Loucy (cell line): ENCODE data around the gene ST7L.

Experiments
- H2AFZ ChIP-seq: fragments of 200-600 bp; sonication (generic); 2 replicates; pipeline ENCODE4 v1.6.0; 2016; ENCODE audit warnings: antibody characterized with exemption, mild to moderate bottlenecking, low read length, moderate library complexity
- H3F3A ChIP-seq: fragments of 200-600 bp; 2 replicates; pipeline ENCODE4 v1.6.0; 2016; ENCODE audit warnings: antibody characterized with exemption, low read depth, mild to moderate bottlenecking
- H3K27me3 ChIP-seq: fragments of 200-600 bp; sonication (generic); 2 replicates; pipeline ENCODE4 v1.6.1; 2014; ENCODE audit warnings: low read length, mild to moderate bottlenecking; ENCODE audit not compliant: insufficient read depth, poor library complexity, severe bottlenecking
- H3K36me3 ChIP-seq: fragments of 200-600 bp; sonication (generic); 2 replicates; pipeline ENCODE4 v1.6.1; 2016; ENCODE audit warnings: low read length; ENCODE audit not compliant: insufficient read depth
- H3K4me1 ChIP-seq: fragments of 200-600 bp; sonication (generic); 2 replicates; pipeline ENCODE4 v1.5.1; 2014; ENCODE audit warnings: low read length, mild to moderate bottlenecking; ENCODE audit not compliant: insufficient read depth, poor library complexity, severe bottlenecking
- H3K4me2 ChIP-seq: fragments of 200-600 bp; sonication (generic); 2 replicates; pipeline ENCODE4 v1.6.0; 2014; ENCODE audit warnings: antibody characterized with exemption, low read length, low read depth, mild to moderate bottlenecking; ENCODE audit not compliant: poor library complexity, severe bottlenecking
- H3K4me3 ChIP-seq: fragments of 200-600 bp; sonication (generic); 2 replicates; pipeline ENCODE4 v1.5.1; 2014; ENCODE audit warnings: low read length, mild to moderate bottlenecking, mixed read lengths; ENCODE audit not compliant: poor library complexity, severe bottlenecking
- H3K79me2 ChIP-seq: fragments of 200-600 bp; sonication (generic); 2 replicates; pipeline ENCODE4 v1.6.1; 2014; ENCODE audit warnings: low read length; ENCODE audit not compliant: insufficient read depth
- H3K9ac ChIP-seq: fragments of 200-600 bp; sonication (generic); 2 replicates; pipeline ENCODE4 v1.6.0; 2014; ENCODE audit warnings: mild to moderate bottlenecking, low read depth, low read length, moderate library complexity; ENCODE audit not compliant: poor library complexity, severe bottlenecking
- H3K9me2 ChIP-seq: fragments of 200-600 bp; sonication (generic); replicated peaks from 2 replicates; pipeline ENCODE4 v1.6.1; 2016; ENCODE audit warnings: low read depth, low read length, mixed read lengths
- H3K9me3 ChIP-seq: fragments of 200-600 bp; sonication (generic); 2 replicates; pipeline ENCODE4 v1.6.1; 2014; ENCODE audit warnings: mild to moderate bottlenecking, antibody characterized with exemption, low read length, low read depth; ENCODE audit not compliant: insufficient read depth
- H4K20me1 ChIP-seq: fragments of 200-600 bp; sonication (generic); 2 replicates; pipeline ENCODE4 v1.6.0; 2014; ENCODE audit warnings: antibody characterized with exemption, low read length, mild to moderate bottlenecking; ENCODE audit not compliant: insufficient read depth, poor library complexity, severe bottlenecking
- EZH2phosphoT487 ChIP-seq: fragments of 200-600 bp; IDR thresholded peaks from 2 replicates; pipeline ENCODE4 v1.6.1; 2018; ENCODE audit warnings: antibody characterized with exemption, mild to moderate bottlenecking, moderate library complexity, borderline replicate concordance
- TF ChIP-seq, protein P1 (sequence below): fragments of 200-600 bp; sonication (generic); conservative IDR thresholded peaks from 2 replicates; pipeline ENCODE4 v1.5.1; 2014; ENCODE audit warnings: mild to moderate bottlenecking, antibody characterized with exemption, low read length

ST7L gene

DNA sequence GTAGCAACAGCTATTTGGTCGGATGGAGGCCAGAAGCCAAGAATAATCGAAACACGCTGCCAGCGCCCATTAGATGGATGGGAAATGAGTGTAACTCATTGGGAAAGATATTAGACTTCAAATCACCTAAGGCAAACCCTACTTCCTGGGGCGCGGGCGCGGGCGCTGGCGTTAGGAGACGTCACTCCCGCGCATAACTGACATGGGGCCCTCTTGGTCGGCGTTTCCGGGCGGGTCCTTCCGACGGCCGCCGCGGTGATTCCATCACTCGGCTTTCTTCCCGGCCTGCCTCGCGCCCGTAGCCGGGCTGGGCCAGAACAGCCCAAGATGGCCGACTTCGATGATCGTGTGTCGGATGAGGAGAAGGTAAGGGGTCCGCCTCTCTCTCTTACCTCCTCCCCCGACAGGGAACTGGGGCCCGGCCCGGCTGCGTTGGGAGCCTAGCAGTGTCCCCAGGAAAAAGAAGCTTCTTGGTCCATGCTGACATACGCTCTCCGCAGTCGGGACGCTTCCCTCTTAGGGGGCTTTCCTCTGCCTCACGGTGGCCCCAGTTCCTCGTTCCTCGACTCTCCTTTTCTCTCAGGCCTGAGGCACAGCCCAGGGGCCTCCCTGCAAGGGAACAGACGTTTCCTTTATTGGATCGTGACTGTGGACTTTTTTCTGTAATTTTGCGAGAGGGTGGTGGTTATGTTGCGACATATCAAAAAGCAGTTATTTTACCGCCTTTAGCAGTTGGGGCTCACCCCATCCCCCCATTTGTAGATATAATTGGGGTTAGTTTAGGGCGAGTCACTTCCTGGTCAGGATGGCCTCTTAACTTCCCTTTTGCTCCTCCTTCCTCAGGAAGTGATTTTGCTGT, 806 bp upstream of the ST7L start, which contains the start of gene CAPZA1:
CAPZA1 (plus strand) TSS at position 315 of the 859 bp plus-strand sequence; CDS start at position 328, 13 bp downstream.
- TF ChIP-seq, protein P1, sequence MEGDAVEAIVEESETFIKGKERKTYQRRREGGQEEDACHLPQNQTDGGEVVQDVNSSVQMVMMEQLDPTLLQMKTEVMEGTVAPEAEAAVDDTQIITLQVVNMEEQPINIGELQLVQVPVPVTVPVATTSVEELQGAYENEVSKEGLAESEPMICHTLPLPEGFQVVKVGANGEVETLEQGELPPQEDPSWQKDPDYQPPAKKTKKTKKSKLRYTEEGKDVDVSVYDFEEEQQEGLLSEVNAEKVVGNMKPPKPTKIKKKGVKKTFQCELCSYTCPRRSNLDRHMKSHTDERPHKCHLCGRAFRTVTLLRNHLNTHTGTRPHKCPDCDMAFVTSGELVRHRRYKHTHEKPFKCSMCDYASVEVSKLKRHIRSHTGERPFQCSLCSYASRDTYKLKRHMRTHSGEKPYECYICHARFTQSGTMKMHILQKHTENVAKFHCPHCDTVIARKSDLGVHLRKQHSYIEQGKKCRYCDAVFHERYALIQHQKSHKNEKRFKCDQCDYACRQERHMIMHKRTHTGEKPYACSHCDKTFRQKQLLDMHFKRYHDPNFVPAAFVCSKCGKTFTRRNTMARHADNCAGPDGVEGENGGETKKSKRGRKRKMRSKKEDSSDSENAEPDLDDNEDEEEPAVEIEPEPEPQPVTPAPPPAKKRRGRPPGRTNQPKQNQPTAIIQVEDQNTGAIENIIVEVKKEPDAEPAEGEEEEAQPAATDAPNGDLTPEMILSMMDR, result no peak
- TF ChIP-seq EZH2phosphoT487, result no peak
- Histone ChIP-seq H3K79me2 (peaks cover 90% of the 10 kb centered on the region), H3K4me3 (peak within 1 kb of the TSS; percentile 99), H3K9me3 (no peaks in the 10 kb centered on the region), H2AFZ (peak within 1 kb of the TSS; percentile 69), H3K4me1 (peaks cover 26% of the 10 kb centered on the region), H3K9me2 (no peaks in the 10 kb centered on the region), H3K27me3 (peaks cover 8% of the 10 kb centered on the region), H3K9ac (peak within 1 kb of the TSS; percentile 100), H4K20me1 (peaks cover 35% of the 10 kb centered on the region), H3K4me2 (peak within 1 kb of the TSS; percentile 99), H3F3A (no peaks in the 10 kb centered on the region), H3K36me3 (no peaks in the 10 kb centered on the region)

DNA sequence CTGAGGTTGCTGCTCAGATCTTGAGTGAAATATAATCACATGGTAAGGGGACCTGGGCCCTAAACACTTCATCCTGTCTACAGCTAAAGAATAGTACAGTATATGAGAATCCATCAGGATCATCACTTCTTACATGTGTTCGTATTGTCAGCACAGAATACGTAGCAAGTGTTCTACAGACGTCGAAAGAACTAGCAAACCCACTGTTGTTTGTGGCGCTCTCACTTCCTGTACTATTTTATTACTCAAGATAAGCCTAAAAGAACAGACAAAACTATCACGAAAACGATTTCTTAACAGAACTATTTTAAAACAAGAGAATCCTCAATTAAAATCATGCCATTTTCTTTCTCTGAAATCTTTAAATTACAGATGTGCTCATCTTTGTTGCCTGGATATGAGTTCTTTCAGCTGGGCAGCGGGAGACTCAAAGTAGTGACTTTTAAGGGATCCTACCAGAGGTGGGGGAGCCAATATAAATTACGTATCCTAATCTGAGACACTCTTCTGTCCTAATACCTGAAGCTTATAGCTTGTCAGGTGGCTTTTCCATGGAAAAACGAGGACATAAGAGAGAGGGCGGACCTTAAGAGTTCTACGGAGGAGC, 724 bp downstream of the ST7L start:
- H3K4me2 ChIP-seq, result peak overlapping the region; percentile 99
- H3K4me3 ChIP-seq, result peak overlapping the region; percentile 99
- peaks cover 74% of the 10 kb centered on the region for H3K79me2 ChIP-seq
- no peaks in the 10 kb centered on the region for H3F3A ChIP-seq
- H3K9me3 ChIP-seq, result no peaks in the 10 kb centered on the region
- H3K9me2 ChIP-seq, result no peaks in the 10 kb centered on the region
- no peaks in the 10 kb centered on the region for H3K36me3 ChIP-seq
- peak overlapping the region; percentile 69 for H2AFZ ChIP-seq
- H3K27me3 ChIP-seq, result peaks cover 8% of the 10 kb centered on the region
- H3K9ac ChIP-seq, result peak overlapping the region; percentile 100
- peaks cover 31% of the 10 kb centered on the region for H4K20me1 ChIP-seq
- TF ChIP-seq EZH2phosphoT487, result no peak
- TF ChIP-seq, protein P1, result no peak
- peaks cover 29% of the 10 kb centered on the region for H3K4me1 ChIP-seq

DNA sequence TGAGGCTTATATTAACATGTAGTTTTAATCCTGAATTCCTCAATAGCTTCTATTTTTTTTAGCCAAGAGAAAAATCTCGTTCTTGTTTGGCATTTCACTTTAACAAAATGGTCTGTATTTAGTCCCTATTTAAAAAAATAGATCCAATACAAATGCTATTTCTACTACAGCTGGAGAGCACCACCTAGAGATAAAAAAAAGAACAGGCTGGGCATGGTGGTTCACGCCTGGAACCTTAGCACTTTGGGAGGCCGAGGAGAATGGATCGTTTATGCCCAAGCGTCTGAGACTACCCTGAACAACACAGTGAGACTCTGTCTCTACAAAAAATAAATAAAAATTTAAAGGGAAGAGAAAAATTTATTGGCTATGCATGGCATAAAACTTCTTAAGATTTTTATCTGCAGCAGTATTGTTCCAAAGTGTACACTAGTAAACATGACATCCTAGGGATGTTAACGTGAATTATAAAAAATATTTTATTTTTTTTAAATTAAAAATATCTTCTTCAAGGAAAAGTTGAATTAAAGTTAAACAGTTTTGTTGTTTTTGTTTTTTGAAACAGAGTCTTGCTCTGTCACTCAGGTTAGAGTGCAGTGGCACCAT, 4.4 kb downstream of the ST7L start:
- Histone ChIP-seq H4K20me1 (peaks cover 3% of the 10 kb centered on the region), H3K9ac (no peak overlapping the region), H3K4me1 (peaks cover 18% of the 10 kb centered on the region), H3K9me3 (no peaks in the 10 kb centered on the region), H3K27me3 (peaks cover 8% of the 10 kb centered on the region), H3K9me2 (no peaks in the 10 kb centered on the region), H3K4me3 (no peak overlapping the region), H3K79me2 (peaks cover 38% of the 10 kb centered on the region), H3F3A (no peaks in the 10 kb centered on the region), H2AFZ (no peak overlapping the region), H3K4me2 (peak overlapping the region; percentile 46), H3K36me3 (no peaks in the 10 kb centered on the region)
- TF ChIP-seq, protein P1, result peak; percentile 79
- no peak for TF ChIP-seq EZH2phosphoT487
